OCI-LY3 (cell line): ENCODE results near the gene NAT9.

Experiments
- CTCF ChIP-seq: fragments of 200-600, 300-600 bp; sonication (generic); IDR thresholded peaks from 2 replicates; pipeline ENCODE4 v1.5.1; 2014; ENCODE audit warnings: antibody characterized with exemption, low read length, low read depth
- EZH2phosphoT487 ChIP-seq: fragments of 200-600 bp; shearing (Covaris generic); IDR thresholded peaks from 2 replicates; pipeline ENCODE4 v1.6.1; 2018; ENCODE audit warnings: antibody characterized with exemption, mixed run types, low read depth

GRCh38 chr17:74775409-74776043 lies 619 bp downstream of the NAT9 start:
- TF ChIP-seq CTCF (no peak), EZH2phosphoT487 (no peak)
